K562 (cell line): ENCODE measurements around the gene SUN5.

Source experiments
- BACH1 ChIP-seq: fragments of 200-800 bp; sonication (Bioruptor generic); IDR thresholded peaks from 2 replicates; pipeline ENCODE4 v1.6.1; 2016; ENCODE audit warnings: missing genetic modification characterization, missing compliant biosample characterization
- CHD2 ChIP-seq: IDR thresholded peaks from 2 replicates; pipeline ENCODE4 v1.6.1; 2011; ENCODE audit warnings: low read depth, low read length
- CTCF ChIP-seq, 3 experiments: IDR thresholded peaks in 2 of 3; conservative IDR thresholded peaks in 1 of 3; 2 replicates each; pipeline ENCODE4 v1.5.1; 2011 to 2012; ENCODE audit warnings: low read length in 3 of 3, mild to moderate bottlenecking in 3 of 3, control low read depth in 2 of 3, improper control_type of control experiment in 1 of 3, inconsistent platforms in 1 of 3, low read depth in 1 of 3, mixed read lengths in 1 of 3, moderate library complexity in 1 of 3; ENCODE audit not compliant: insufficient read depth in 2 of 3
- ELF1 ChIP-seq: fragments of 200-800 bp; sonication (Bioruptor generic); IDR thresholded peaks from 2 replicates; pipeline ENCODE4 v1.6.1; 2016; ENCODE audit warnings: missing genetic modification characterization, missing compliant biosample characterization
- PHF21A ChIP-seq: fragments of 450-650 bp; IDR thresholded peaks from 2 replicates; pipeline ENCODE4 v1.6.1; 2017; ENCODE audit warnings: low read depth, borderline replicate concordance
- POLR2H ChIP-seq: IDR thresholded peaks from 2 replicates; pipeline ENCODE4 v1.6.1; 2016; ENCODE audit warnings: missing genetic modification characterization, low read depth, mild to moderate bottlenecking, control low read depth, missing compliant biosample characterization, moderate library complexity
- TARDBP ChIP-seq: fragments of 450-650 bp; IDR thresholded peaks from 2 replicates; pipeline ENCODE4 v1.6.1; 2016
- ZNF639 ChIP-seq, 2 experiments: fragments of 200-800 bp in 1 of 2; sonication (Bioruptor generic) in 1 of 2; sonication (generic) in 1 of 2; formaldehyde crosslinking in 1 of 2; IDR thresholded peaks in 1 of 2; conservative IDR thresholded peaks in 1 of 2; 2 replicates each; pipeline versions ENCODE4 v1.5.0 to v1.6.1; 2016 to 2020; ENCODE audit warnings: missing compliant biosample characterization in 1 of 2, missing genetic modification characterization in 1 of 2, missing genetic modification reagents in 1 of 2

DNA sequence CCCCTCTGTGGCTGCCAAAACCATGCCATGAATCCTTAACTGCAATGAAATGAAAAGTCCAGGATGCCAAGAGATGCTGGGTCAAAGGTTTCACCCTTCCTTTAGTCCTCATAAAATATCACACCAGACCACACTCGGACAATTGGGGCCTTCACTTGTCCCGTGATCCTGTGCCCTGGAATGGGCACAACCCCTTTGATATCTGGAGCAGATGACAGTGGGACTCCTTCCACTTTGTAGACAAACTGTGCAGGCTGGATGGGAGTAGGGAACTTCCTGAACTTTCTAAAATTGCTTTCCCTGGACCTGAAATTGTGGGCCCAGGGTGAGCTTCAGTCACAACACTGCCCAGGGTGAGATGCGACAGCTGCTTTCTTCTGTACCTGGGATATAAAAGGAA is 17.6 kb upstream of the SUN5 start:
- TF ChIP-seq CTCF (IDR thresholded peaks at IDR 0.05 in 2 of 3, conservative IDR thresholded peaks at IDR 0.05 in 1 of 3; ENCODE audit: insufficient read depth in 2 of 3, low read depth in 1 of 3, low read length in 3 of 3) (no peak), PHF21A (no peak), CHD2 (no peak), ZNF639 (CRISPR knock-in tag; conservative IDR thresholded peaks at IDR 0.05 in 1 of 2, IDR thresholded peaks at IDR 0.05 in 1 of 2) (no peak), TARDBP (no peak), POLR2H (tag) (no peak), ELF1 (tag) (no peak), BACH1 (no peak)
